HEK293 (cell line): ENCODE data around the gene LRRTM2.

Source experiments
- KLF16 ChIP-seq: fragments of 450-650 bp; formaldehyde crosslinking; IDR thresholded peaks from 2 replicates; pipeline ENCODE4 v1.5.1; 2017; ENCODE audit warnings: missing biosample characterization, missing genetic modification characterization
- REST ChIP-seq: fragments of 450-650 bp; formaldehyde crosslinking; IDR thresholded peaks from 2 replicates; pipeline ENCODE4 v1.5.1; 2016; ENCODE audit warnings: missing biosample characterization, missing genetic modification characterization
- SP7 ChIP-seq: fragments of 450-650 bp; formaldehyde crosslinking; IDR thresholded peaks from 2 replicates; pipeline ENCODE4 v1.5.1; 2016; ENCODE audit warnings: missing biosample characterization, missing genetic modification characterization
- ZNF311 ChIP-seq: fragments of 450-650 bp; formaldehyde crosslinking; IDR thresholded peaks from 2 replicates; pipeline ENCODE4 v1.5.1; 2017; ENCODE audit warnings: missing biosample characterization, missing genetic modification characterization, borderline replicate concordance
- ZNF398 ChIP-seq: fragments of 450-650 bp; formaldehyde crosslinking; IDR thresholded peaks from 2 replicates; pipeline ENCODE4 v1.5.1; 2017; ENCODE audit warnings: missing biosample characterization, missing genetic modification characterization
- ZNF530 ChIP-seq: fragments of 450-650 bp; formaldehyde crosslinking; IDR thresholded peaks from 2 replicates; pipeline ENCODE4 v1.5.1; 2016; ENCODE audit warnings: low read depth, missing biosample characterization, missing genetic modification characterization
- ZNF670 ChIP-seq: fragments of 450-650 bp; formaldehyde crosslinking; IDR thresholded peaks from 2 replicates; pipeline ENCODE4 v1.5.1; 2016; ENCODE audit warnings: missing biosample characterization, missing genetic modification characterization, low read depth
- ZNF747 ChIP-seq: fragments of 450-650 bp; formaldehyde crosslinking; IDR thresholded peaks from 2 replicates; pipeline ENCODE4 v1.5.1; 2016; ENCODE audit warnings: missing biosample characterization, missing genetic modification characterization
- TF ChIP-seq, protein P1 (sequence below): fragments of 450-650 bp; formaldehyde crosslinking; IDR thresholded peaks from 2 replicates; pipeline ENCODE4 v1.5.1; 2016; ENCODE audit warnings: missing biosample characterization, missing genetic modification characterization
- TF ChIP-seq, protein P2 (sequence below): fragments of 450-650 bp; formaldehyde crosslinking; optimal IDR thresholded peaks from 2 replicates; pipeline ENCODE3; 2016; ENCODE audit warnings: missing biosample characterization, mild to moderate bottlenecking, missing genetic modification characterization

GRCh38 chr5:138833726-138834480 is 41.2 kb downstream of the LRRTM2 start:
- TF ChIP-seq, protein P1, sequence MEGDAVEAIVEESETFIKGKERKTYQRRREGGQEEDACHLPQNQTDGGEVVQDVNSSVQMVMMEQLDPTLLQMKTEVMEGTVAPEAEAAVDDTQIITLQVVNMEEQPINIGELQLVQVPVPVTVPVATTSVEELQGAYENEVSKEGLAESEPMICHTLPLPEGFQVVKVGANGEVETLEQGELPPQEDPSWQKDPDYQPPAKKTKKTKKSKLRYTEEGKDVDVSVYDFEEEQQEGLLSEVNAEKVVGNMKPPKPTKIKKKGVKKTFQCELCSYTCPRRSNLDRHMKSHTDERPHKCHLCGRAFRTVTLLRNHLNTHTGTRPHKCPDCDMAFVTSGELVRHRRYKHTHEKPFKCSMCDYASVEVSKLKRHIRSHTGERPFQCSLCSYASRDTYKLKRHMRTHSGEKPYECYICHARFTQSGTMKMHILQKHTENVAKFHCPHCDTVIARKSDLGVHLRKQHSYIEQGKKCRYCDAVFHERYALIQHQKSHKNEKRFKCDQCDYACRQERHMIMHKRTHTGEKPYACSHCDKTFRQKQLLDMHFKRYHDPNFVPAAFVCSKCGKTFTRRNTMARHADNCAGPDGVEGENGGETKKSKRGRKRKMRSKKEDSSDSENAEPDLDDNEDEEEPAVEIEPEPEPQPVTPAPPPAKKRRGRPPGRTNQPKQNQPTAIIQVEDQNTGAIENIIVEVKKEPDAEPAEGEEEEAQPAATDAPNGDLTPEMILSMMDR (tag by site-specific recombination) = no peak
- TF ChIP-seq REST (tag by site-specific recombination) (no peak), ZNF747 (no peak), SP7 (tag by site-specific recombination) (no peak), ZNF311 (tag by site-specific recombination) (no peak), KLF16 (no peak), ZNF670 (tag by site-specific recombination) (no peak), ZNF530 (no peak), ZNF398 (tag by site-specific recombination) (no peak)
- TF ChIP-seq, protein P2, sequence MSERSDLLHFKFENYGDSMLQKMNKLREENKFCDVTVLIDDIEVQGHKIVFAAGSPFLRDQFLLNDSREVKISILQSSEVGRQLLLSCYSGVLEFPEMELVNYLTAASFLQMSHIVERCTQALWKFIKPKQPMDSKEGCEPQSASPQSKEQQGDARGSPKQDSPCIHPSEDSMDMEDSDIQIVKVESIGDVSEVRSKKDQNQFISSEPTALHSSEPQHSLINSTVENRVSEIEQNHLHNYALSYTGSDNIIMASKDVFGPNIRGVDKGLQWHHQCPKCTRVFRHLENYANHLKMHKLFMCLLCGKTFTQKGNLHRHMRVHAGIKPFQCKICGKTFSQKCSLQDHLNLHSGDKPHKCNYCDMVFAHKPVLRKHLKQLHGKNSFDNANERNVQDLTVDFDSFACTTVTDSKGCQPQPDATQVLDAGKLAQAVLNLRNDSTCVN (tag by site-specific recombination) = no peak
